DND-41 (cell line): ENCODE results near the gene ST8SIA2.

Experiments
- ATAC-seq: fragments of 200-7000 bp; cut with Tn5 transposase; 3 replicates; pipeline ENCODE4 v1.9.1; 2021; ENCODE audit warnings: low read depth; ENCODE audit not compliant: insufficient read depth
- DNase-seq: peaks from one replicate; pipeline ENCODE4 v3.0.0-alpha.2; 2020
- H2AFZ ChIP-seq: 2 replicates; pipeline ENCODE4 v1.6.0; 2012; ENCODE audit warnings: low read depth, low read length
- H3K27ac ChIP-seq: 2 replicates; pipeline ENCODE4 v1.5.1; 2012; ENCODE audit warnings: low read length, inconsistent platforms
- H3K27me3 ChIP-seq: fragments of 200-600 bp; sonication (generic); 2 replicates; pipeline ENCODE4 v1.6.0; 2012; ENCODE audit warnings: low read length, mild to moderate bottlenecking, inconsistent platforms; ENCODE audit not compliant: insufficient read depth, poor library complexity
- H3K36me3 ChIP-seq: 2 replicates; pipeline ENCODE4 v1.5.1; 2012; ENCODE audit warnings: low read length, inconsistent platforms; ENCODE audit not compliant: insufficient read depth
- H3K4me1 ChIP-seq: 2 replicates; pipeline ENCODE4 v1.5.1; 2012; ENCODE audit warnings: mild to moderate bottlenecking, low read length; ENCODE audit not compliant: insufficient read depth
- H3K4me2 ChIP-seq: 2 replicates; pipeline ENCODE4 v1.6.0; 2012; ENCODE audit warnings: mild to moderate bottlenecking, moderate library complexity, low read length, inconsistent platforms; ENCODE audit not compliant: insufficient read depth
- H3K4me3 ChIP-seq, 2 experiments: fragments of 200-600 bp in 1 of 2; shearing (Covaris generic) in 1 of 2; 2 replicates each; pipeline ENCODE4 v1.5.1; 2012 to 2016; ENCODE audit warnings: inconsistent platforms in 2 of 2, low read length in 2 of 2, mild to moderate bottlenecking in 2 of 2, low read depth in 1 of 2, moderate library complexity in 1 of 2
- H3K79me2 ChIP-seq: 2 replicates; pipeline ENCODE4 v1.6.0; 2012; ENCODE audit warnings: low read length, inconsistent platforms; ENCODE audit not compliant: insufficient read depth
- H3K9ac ChIP-seq: 2 replicates; pipeline ENCODE4 v1.6.0; 2012; ENCODE audit warnings: low read depth, mild to moderate bottlenecking, inconsistent platforms, low read length, moderate library complexity
- H3K9me3 ChIP-seq: 2 replicates; pipeline ENCODE4 v1.5.1; 2012; ENCODE audit warnings: low read length, moderate library complexity, mild to moderate bottlenecking, inconsistent platforms; ENCODE audit not compliant: insufficient read depth, severe bottlenecking
- H4K20me1 ChIP-seq: 2 replicates; pipeline ENCODE4 v1.6.0; 2012; ENCODE audit warnings: low read length; ENCODE audit not compliant: insufficient read depth
- EZH2 ChIP-seq: IDR thresholded peaks from 3 replicates; pipeline ENCODE4 v1.6.1; 2012; ENCODE audit warnings: borderline replicate concordance, low read depth, mild to moderate bottlenecking, moderate library complexity, low read length, inconsistent platforms; ENCODE audit not compliant: severe bottlenecking
- TF ChIP-seq, protein P1 (sequence below): IDR thresholded peaks from 2 replicates; pipeline ENCODE4 v1.5.1; 2012; ENCODE audit warnings: borderline replicate concordance, low read length, moderate library complexity, mild to moderate bottlenecking; ENCODE audit not compliant: poor library complexity, severe bottlenecking; ENCODE audit errors: extremely low read depth

Gene ST8SIA2

DNA sequence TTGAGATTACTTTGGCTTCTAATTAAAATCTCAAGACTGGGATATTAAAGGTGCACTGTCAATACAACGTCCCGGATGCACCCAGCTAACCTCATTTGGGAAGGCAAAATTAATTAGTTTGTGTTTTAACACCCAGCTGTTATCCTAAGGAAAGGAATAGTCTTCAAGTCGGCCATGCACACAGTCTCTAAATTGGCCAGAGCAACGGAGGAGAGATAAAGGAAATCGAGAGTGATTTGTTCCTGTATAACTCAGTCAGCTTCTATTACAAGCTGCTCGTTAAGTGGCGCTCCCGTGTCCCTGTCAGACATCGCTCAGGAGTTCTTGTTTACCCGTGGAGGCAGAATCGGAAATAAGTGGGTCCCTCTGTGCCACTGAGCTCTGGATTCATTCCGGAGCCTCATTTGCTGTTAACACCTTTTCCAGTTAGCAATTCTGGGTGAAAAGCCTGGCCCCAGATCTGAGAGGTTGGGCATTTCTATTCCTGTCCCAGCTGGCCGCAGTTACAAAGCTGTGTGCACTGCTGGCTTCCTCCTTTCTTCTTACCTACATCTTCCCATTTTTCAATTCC is 63.9 kb downstream of the ST8SIA2 start:
- Histone ChIP-seq H3K27me3 (no peaks in the 10 kb centered on the region), H3K4me3 (no peak overlapping the region), H3K4me1 (no peaks in the 10 kb centered on the region), H3K9me3 (no peaks in the 10 kb centered on the region), H3K36me3 (no peaks in the 10 kb centered on the region), H3K79me2 (no peaks in the 10 kb centered on the region), H2AFZ (no peak overlapping the region), H3K27ac (no peak overlapping the region), H3K4me2 (no peak overlapping the region), H4K20me1 (no peaks in the 10 kb centered on the region), H3K9ac (no peak overlapping the region)
- ATAC-seq, result no peak
- TF ChIP-seq EZH2, result no peak
- TF ChIP-seq, protein P1, sequence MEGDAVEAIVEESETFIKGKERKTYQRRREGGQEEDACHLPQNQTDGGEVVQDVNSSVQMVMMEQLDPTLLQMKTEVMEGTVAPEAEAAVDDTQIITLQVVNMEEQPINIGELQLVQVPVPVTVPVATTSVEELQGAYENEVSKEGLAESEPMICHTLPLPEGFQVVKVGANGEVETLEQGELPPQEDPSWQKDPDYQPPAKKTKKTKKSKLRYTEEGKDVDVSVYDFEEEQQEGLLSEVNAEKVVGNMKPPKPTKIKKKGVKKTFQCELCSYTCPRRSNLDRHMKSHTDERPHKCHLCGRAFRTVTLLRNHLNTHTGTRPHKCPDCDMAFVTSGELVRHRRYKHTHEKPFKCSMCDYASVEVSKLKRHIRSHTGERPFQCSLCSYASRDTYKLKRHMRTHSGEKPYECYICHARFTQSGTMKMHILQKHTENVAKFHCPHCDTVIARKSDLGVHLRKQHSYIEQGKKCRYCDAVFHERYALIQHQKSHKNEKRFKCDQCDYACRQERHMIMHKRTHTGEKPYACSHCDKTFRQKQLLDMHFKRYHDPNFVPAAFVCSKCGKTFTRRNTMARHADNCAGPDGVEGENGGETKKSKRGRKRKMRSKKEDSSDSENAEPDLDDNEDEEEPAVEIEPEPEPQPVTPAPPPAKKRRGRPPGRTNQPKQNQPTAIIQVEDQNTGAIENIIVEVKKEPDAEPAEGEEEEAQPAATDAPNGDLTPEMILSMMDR, result no peak
- DNase-seq, result no peak

DNA sequence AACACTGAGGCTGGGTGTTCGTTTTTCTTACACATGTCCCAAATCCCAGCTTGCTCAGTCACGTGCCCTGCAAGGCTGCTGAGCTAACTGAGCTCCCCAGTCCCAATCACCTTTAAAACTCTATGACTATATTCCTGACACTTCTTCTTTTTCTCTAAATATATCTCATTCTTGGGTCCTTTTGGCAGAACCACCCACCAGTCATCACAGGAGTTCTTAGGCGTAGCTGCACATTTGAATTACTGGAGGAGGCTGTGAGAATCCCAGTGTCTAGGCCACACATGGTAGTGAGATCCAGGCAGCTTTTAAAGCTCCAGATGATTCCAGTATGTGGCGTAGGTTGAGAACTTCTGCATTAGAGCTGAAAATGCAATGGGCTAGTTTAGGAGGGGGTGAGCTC is 66.3 kb downstream of the ST8SIA2 start:
- Histone ChIP-seq H2AFZ (no peak overlapping the region), H3K79me2 (no peaks in the 10 kb centered on the region), H3K9ac (no peak overlapping the region), H3K27me3 (no peaks in the 10 kb centered on the region), H3K27ac (no peak overlapping the region), H3K9me3 (no peaks in the 10 kb centered on the region), H3K36me3 (no peaks in the 10 kb centered on the region), H3K4me1 (no peaks in the 10 kb centered on the region), H3K4me2 (no peak overlapping the region), H3K4me3 (no peak overlapping the region), H4K20me1 (no peaks in the 10 kb centered on the region)
- ATAC-seq (no peak), DNase-seq (no peak)
- no peak for TF ChIP-seq EZH2
- TF ChIP-seq, protein P1, result no peak

DNA sequence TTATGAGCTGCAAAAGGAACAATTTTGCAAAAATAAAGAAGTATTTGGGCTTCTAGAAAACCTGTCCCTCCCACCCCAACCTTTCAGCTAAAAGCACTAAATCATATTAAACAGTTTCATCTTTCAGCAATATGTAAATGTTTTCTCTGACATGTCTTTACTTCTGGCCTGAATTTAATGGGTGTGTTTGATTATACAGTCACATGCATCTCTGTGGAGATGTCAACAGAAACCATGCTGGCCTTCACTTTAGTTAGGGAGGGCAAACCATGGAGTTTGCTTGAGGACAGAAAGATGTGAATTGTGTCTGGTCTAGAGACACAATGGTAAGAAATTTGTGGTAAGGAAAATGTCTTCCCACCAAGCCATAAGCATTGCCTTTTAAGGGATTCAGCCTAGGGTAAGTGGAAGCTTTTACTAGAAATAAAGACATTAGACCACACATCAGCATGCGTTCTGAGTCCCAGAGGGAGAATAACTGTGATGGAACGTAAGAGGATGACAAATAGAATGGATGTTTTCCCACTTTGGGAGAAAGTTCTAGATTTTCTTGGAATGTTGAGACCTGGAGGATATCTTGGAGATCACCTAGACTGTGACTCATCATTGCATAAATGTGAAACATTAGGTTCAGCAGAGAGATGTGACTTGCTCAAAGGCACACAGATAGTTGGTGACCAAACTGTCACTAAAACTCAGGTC is 68.9 kb downstream of the ST8SIA2 start:
- H2AFZ ChIP-seq, result no peak overlapping the region
- no peak overlapping the region for H3K27ac ChIP-seq
- H3K36me3 ChIP-seq, result no peaks in the 10 kb centered on the region
- TF ChIP-seq, protein P1, result no peak
- no peak for TF ChIP-seq EZH2
- no peak overlapping the region for H3K9ac ChIP-seq
- H3K79me2 ChIP-seq, result no peaks in the 10 kb centered on the region
- DNase-seq (no peak), ATAC-seq (no peak)
- no peaks in the 10 kb centered on the region for H4K20me1 ChIP-seq
- H3K4me1 ChIP-seq, result no peaks in the 10 kb centered on the region
- H3K4me3 ChIP-seq, result no peak overlapping the region
- no peak overlapping the region for H3K4me2 ChIP-seq
- no peaks in the 10 kb centered on the region for H3K9me3 ChIP-seq
- H3K27me3 ChIP-seq, result no peaks in the 10 kb centered on the region
